Measurements from ENCODE around the gene PSMB9.

Gene PSMB9

GRCh38 chr6:32903952-32904351 is 50.0 kb downstream of the PSMB9 start:
- no peak for DNase-seq (ENCODE audit: low read depth in 1 of 2, low spot score in 1 of 2)

GRCh38 chr6:32905078-32905477 is 51.1 kb downstream of the PSMB9 start:
- DNase-seq (ENCODE audit: low read depth in 1 of 2, low spot score in 1 of 2), result no peak

GRCh38 chr6:32906539-32906938 is 52.5 kb downstream of the PSMB9 start:
- DNase-seq (ENCODE audit: low read depth in 1 of 2, low spot score in 1 of 2), result no peak

GRCh38 chr6:32908897-32909296 is 54.9 kb downstream of the PSMB9 start:
- no peak for DNase-seq (ENCODE audit: low read depth in 1 of 2, low spot score in 1 of 2)
